ENCODE data around the gene FARP1.
A peak's percentile ranks its signal among the peaks of the same experiment; 100 is the strongest.

Gene FARP1

GRCh38 chr13:98233127-98233526 is 90.2 kb downstream of the FARP1 start:
- no peak for DNase-seq

DNA sequence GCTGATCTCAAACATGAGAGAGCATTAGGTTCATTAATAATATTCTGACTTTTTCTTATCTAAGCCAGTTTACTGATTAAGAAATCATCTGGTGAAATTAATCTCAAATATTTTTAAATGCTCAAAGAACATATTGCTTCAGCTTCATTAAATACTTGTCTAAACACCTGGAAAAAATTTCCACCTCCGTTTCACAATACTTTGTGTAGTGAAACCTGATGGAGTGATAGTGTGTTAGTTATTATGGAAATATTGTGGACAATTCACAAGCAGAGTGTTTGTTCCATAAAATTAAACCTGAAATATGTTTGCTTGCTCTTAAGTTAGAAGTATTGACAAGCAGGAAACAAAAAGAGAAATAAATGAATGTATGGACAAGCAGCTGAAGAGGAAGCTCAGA is 91.5 kb downstream of the FARP1 start:
- DNase-seq, result no peak

GRCh38 chr13:98236197-98236596 is 93.3 kb downstream of the FARP1 start:
- DNase-seq, result no peak

DNA sequence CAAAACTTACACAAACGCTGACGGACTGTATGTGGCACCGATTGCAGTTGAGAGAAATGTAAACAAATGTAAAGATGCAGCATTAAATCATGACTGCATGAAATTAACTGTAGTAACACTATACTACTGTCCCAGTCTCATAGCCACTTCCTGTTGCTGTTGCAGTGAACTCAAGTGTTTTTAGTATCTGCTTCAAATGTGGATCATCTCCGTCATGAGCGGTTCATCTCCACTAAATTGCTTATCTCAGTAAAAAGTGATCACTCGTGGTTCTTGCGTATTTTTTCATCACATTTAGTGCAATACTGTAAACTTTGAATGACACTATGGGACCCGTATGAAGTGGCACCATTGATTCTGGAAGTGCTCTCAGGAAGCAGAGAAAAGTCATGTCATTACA is 94.4 kb downstream of the FARP1 start:
- DNase-seq, result no peak

- DNase-seq, result peak; percentile 72
Measured at GRCh38 chr13:98239162-98240076, 96.5 kb downstream of the FARP1 start.

GRCh38 chr13:98240135-98240534 is 97.2 kb downstream of the FARP1 start:
- no peak for DNase-seq

DNA sequence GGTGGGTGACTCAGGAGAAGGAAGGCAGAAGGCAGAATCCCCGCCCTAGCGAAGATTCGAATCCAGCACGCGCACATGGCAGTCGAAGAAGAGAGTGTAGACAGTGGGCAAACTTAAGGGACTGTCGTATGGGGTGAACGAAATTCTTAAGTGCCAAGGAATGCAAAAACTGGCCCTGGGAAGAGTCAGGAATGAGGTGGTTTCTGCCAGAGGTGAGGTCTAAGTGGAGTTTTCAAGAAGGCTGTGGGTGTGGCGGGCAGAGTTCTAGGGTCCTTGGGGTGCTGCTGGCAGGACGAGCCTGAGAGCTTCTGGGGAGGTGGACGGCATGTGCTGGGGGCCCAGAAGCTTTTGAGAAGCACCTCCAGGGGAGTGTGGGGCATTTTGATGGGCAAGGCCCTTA is 98.1 kb downstream of the FARP1 start:
- DNase-seq, result no peak

DNA sequence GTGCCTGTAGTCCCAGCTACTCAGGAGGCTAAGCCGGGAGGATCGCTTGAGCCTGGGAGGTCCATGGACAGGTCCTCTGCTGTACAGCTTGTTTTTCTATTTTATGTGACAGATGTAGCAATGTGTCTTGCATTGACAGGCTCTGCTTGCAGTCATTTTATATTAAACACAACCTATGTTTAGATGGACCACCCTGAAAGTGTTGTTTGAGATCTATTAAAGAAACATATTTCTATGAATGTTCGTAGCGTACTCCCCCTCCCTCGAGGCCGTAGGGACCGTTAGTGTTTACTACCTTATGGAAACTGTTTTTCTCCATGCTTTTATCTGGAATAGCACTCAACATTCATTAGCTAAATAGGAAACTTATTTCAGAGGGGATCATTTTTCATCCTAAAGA is 99.1 kb downstream of the FARP1 start:
- DNase-seq, result no peak

DNA sequence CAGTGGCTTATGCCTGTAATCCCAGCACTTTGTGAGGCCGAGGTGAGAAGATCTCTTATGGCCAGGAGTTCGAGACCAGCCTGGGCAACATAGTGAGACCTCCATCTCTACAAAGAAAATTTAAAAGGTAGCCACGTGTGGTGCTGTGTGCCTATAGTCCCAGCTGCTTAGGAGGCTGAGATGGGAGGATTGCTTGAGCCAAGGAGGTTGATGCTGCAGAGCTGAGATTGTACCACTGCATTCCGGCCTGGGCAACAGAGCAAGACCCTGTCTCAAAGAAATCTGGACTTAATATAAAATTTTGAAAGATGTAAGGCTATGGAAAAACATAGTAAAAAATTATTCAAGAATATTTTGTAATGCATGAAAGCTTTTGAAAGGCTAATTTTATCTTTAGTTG is 99.5 kb downstream of the FARP1 start:
- no peak for DNase-seq

GRCh38 chr13:98243929-98244272 is 101.0 kb downstream of the FARP1 start:
- DNase-seq, result no peak

DNA sequence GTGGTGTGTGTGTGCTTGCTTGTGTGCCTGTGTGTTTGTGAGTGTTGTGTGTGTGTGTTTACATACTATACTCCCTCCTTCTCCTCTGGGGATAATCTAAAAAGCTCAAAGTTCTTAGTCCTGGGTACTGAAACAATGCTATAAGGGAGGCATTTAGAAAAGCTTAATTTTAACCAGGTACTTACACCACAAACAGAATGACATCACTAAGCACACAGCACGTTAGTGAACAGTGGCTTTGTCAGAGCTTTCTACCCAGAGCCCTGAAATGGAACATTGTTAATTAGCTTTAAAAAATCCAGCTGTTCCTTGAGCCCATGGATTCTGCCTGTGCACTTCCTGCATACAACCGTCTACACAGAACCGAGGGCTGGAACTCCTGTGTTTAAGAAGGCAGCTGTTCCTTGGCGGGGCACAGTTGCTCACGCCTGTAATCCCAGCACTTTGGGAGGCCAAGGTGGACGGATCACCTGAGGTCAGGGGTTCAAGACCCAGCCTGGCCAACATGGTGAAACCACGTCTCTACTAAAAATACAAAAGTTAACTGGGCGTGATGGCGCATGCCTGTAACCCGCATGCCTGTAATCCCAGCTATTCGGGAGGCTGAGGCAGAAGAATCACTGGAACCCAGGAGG is 103.8 kb downstream of the FARP1 start:
- peak; percentile 41 for DNase-seq

DNA sequence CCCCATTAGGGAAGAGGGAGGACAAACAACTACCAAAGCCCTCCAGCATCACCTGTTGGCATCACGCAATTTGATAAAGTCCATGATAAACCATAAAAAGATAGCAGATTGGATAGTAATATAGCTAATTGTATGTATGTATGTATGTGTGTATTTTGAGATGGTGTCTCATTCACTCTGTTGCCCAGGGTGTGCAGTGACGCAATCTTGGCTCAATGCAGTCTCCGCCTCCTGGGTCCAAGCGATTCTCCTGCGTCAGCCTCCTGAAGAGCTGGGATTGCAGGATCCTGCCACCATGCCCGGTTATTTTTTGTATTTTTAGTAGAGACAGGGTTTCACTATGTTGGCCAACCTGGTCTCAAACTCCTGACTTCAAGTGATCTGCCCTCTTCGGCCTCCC is 108.8 kb downstream of the FARP1 start:
- no peak for DNase-seq

GRCh38 chr13:98252931-98253470 is 110.1 kb downstream of the FARP1 start:
- DNase-seq, result no peak

- no peak for DNase-seq
Measured at GRCh38 chr13:98253526-98253925, 110.6 kb downstream of the FARP1 start.

DNA sequence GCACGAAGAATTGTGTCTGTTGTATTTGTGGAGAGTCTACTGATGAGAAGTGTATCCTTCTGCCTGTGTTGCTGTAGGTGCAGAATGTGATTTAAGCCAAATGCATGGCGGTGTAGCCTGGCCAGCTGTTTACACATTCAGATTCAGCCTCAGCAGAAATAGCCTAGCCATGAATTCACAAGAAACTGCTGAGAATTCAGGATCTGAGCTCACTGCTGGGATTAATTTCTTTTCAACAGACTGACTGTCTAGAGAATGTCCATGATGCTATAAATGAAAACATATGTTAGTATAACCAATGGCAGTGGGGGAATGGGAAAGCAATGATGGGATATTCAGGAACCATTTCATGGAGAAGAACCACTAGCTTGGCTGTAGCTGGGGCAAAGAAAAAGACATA is 111.6 kb downstream of the FARP1 start:
- no peak for DNase-seq

DNA sequence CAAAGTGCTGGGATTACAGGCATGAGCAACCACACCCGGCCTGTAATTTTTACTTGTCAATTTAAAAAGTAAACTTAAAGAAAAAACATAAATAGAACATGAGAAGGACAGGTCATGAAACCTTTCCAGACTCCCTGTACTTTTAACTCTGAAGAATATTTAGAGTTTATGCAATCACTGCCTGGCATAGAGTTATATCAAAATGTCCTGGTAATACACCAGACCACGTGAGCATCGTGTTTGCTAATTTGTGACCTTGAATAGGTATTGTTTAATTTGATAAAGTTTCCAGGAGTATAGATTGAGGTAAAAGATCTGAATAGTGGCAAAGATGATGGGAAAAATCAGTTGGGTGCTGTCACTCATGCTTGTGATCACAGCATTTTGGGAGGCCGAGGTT is 115.3 kb downstream of the FARP1 start:
- no peak for DNase-seq

GRCh38 chr13:98260357-98261164 is 117.7 kb downstream of the FARP1 start:
- no peak for DNase-seq

GRCh38 chr13:98261165-98261702 is 118.3 kb downstream of the FARP1 start:
- no peak for DNase-seq

DNA sequence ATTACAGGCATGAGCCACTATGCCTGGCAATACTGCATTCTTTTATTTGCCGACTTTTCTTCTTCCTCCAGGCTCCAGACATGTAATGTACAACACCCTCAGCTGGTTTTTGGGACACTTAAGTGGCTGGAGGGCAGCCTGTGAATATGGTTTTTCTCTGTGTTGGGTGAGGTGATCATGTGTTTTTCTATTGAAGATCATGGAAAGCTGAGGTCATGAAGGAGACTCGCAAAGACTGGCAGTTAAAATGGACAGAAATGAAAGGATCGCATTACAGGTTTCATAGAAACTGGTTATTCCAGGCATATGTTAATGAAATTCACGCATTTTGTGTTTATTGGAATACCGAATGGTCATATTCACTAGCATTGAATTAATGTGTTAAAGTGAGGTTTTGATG is 119.4 kb downstream of the FARP1 start:
- DNase-seq, result no peak

DNA sequence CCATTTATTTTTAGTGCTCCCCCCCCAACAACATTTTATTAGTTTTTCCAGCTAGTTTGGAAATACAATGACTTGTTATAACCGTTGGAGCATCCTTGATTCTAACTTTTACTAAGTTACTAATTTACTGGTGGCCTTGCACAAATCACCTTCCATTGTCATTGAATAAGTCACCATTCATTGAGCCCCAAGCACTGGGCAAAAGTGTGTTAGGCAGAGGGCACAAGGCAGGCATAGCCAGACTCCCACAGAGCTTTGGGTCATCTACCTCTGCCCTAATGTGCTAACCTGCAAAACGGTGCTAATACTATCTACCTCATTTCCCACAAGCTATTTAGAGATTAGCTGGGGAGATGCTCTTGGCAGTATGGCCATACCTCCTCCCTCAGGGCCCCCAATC is 120.9 kb downstream of the FARP1 start:
- DNase-seq, result no peak

DNA sequence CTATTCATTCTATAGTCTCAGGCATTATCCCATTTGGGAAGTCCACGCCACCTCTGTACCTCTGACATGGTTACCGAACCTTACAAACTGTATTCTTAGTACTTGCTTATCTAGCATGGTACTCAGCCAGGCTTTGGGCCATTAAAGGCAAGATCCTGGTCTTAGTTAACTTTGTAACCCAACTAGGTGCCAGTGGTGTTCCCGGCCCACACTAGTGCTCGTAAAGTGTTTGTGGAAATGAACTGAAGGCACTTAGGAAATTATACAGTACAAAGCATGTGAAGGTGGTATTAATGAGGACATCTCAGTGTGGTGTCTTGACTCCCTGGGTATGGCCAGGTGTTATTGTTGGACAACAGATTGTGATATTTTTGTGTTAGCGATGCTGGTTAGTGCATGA is 122.0 kb downstream of the FARP1 start:
- DNase-seq, result no peak

DNA sequence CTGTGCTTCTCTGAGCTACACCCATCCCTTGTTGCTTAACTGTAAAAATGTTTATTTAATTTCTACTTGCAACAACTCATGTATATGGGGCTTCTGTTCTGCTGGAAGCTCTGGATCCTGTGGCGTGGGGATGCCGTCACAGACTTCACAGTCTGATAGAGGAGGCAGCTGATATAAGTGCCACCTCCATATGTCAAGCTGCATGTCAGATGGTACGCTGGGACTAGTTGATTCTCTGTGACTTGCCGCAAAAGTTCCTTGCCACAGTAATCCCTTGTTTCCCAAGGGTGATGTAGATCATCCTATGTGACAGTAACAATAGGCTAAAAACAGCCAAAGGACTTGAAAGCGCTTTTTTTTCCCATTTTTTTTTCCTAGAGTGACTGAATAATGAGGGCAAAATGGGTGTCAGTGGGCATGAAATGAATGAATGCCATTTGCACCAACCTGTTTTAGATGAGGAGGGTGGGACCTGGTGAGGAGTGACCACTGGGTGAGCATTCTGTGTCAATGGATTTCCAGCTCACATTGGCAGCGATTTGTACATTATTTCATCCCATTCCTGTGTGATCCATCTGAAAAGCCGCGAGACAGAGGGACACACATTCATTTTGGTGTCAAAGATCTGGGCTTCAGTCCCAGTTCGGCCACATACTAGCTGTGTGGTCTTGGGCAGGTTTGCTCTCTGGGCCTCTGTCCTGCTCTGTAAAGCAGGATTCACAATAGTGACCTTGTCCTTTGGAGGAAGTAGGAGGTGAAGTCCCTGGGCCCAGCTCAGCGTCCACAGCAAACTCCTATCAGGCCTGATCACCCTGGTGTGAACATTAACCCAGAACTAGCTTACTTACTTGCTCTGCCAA is 123.0 kb downstream of the FARP1 start:
- DNase-seq, result no peak
